GM23248 (cell line): ENCODE measurements around the gene RNFT2. TPM values are rescaled to one million over a fixed set of nuclear protein-coding genes. Genes with fewer than 3 reads are reported as not detected.

Experiments
- DNase-seq: peaks from one replicate; pipeline ENCODE4 v3.0.0-alpha.2; 2015
- H2AFZ ChIP-seq: fragments of 200-600 bp; sonication (generic); 2 replicates; pipeline ENCODE4 v1.6.1; 2016; ENCODE audit warnings: antibody characterized with exemption
- H3F3A ChIP-seq: fragments of 200-600 bp; sonication (generic); 2 replicates; pipeline ENCODE4 v1.6.1; 2016; ENCODE audit warnings: mild to moderate bottlenecking, antibody characterized with exemption, mixed run types; ENCODE audit not compliant: insufficient read depth
- H3K27ac ChIP-seq: fragments of 200-600 bp; sonication (generic); 2 replicates; pipeline ENCODE4 v1.5.1; 2016; ENCODE audit warnings: mild to moderate bottlenecking
- H3K27me3 ChIP-seq: fragments of 200-600 bp; sonication (generic); replicated peaks from 2 replicates; pipeline ENCODE4 v1.6.1; 2016; ENCODE audit warnings: mild to moderate bottlenecking; ENCODE audit not compliant: insufficient read depth
- H3K36me3 ChIP-seq: fragments of 200-600 bp; sonication (generic); 2 replicates; pipeline ENCODE4 v1.6.1; 2016; ENCODE audit warnings: low read depth, mild to moderate bottlenecking
- H3K4me1 ChIP-seq: fragments of 200-600 bp; sonication (generic); 2 replicates; pipeline ENCODE4 v1.6.1; 2016; ENCODE audit warnings: mild to moderate bottlenecking; ENCODE audit not compliant: insufficient read depth
- H3K4me2 ChIP-seq: fragments of 200-600 bp; sonication (generic); one replicate; pipeline ENCODE4 v1.6.1; 2016; ENCODE audit warnings: mild to moderate bottlenecking; ENCODE audit not compliant: unreplicated experiment
- H3K4me3 ChIP-seq: fragments of 200-600 bp; sonication (generic); 2 replicates; pipeline ENCODE4 v1.5.1; 2016; ENCODE audit warnings: mild to moderate bottlenecking
- H3K79me2 ChIP-seq: fragments of 200-600 bp; sonication (generic); 2 replicates; pipeline ENCODE4 v1.6.1; 2016; ENCODE audit warnings: mild to moderate bottlenecking; ENCODE audit not compliant: insufficient read depth
- H3K9ac ChIP-seq: fragments of 200-600 bp; sonication (generic); 2 replicates; pipeline ENCODE4 v1.6.1; 2016; ENCODE audit warnings: mild to moderate bottlenecking
- H3K9me2 ChIP-seq: fragments of 200-600 bp; sonication (generic); 2 replicates; pipeline ENCODE4 v1.6.1; 2016; ENCODE audit warnings: mixed run types, mild to moderate bottlenecking, moderate library complexity; ENCODE audit not compliant: insufficient read depth
- H3K9me3 ChIP-seq: fragments of 200-600 bp; sonication (generic); one replicate; pipeline ENCODE4 v1.6.1; 2017; ENCODE audit warnings: low read depth
- H4K20me1 ChIP-seq: fragments of 200-600 bp; sonication (generic); 2 replicates; pipeline ENCODE4 v1.6.0; 2016; ENCODE audit not compliant: insufficient read depth
- EZH2 ChIP-seq: fragments of 200-600 bp; sonication (generic); IDR thresholded peaks from 2 replicates; pipeline ENCODE4 v1.6.1; 2018; ENCODE audit warnings: antibody characterized with exemption, mild to moderate bottlenecking; ENCODE audit not compliant: insufficient read depth, poor library complexity, severe bottlenecking
- EZH2phosphoT487 ChIP-seq: fragments of 200-600 bp; sonication (generic); IDR thresholded peaks from 2 replicates; pipeline ENCODE4 v1.6.1; 2018; ENCODE audit warnings: antibody characterized with exemption, moderate library complexity, mild to moderate bottlenecking, low read depth; ENCODE audit not compliant: insufficient read depth
- WGBS, 2 experiments: methylation state at CpG; one replicate each; pipeline ENCODE4 v1.1.6; 2015 to 2017; ENCODE audit warnings: low lambda C conversion rate in 2 of 2, low coverage in 1 of 2; ENCODE audit errors: missing lambda C conversion rate in 2 of 2; 5-methylcytosine and 5-hydroxymethylcytosine counted together
- in situ Hi-C: fragments of 300-500 bp; cut with MboI; formaldehyde crosslinking; loops from 2 replicates; pipeline ENCODE4 v1.15.0; 2020
- polyA plus RNA-seq: library from polyadenylated mRNA; unstranded; fragments of >200 nt; fragmentation: Nextera tagmentation; extraction: Ambion mirVana; gene quantifications from 2 replicates; pipeline ENCODE4 v1.2.1, GENCODE V29; 2016
- total RNA-seq: library from RNA; depleted of rRNA; stranded (reverse); fragments of >200 nt; shearing (Covaris generic); gene quantifications from 2 replicates; pipeline ENCODE4 v1.2.3, GENCODE V29; 2014

RNFT2 gene
- total and polyA plus RNA-seq, 2 experiments from 2014 or later, result 0.24 to 0.43 TPM

DNA sequence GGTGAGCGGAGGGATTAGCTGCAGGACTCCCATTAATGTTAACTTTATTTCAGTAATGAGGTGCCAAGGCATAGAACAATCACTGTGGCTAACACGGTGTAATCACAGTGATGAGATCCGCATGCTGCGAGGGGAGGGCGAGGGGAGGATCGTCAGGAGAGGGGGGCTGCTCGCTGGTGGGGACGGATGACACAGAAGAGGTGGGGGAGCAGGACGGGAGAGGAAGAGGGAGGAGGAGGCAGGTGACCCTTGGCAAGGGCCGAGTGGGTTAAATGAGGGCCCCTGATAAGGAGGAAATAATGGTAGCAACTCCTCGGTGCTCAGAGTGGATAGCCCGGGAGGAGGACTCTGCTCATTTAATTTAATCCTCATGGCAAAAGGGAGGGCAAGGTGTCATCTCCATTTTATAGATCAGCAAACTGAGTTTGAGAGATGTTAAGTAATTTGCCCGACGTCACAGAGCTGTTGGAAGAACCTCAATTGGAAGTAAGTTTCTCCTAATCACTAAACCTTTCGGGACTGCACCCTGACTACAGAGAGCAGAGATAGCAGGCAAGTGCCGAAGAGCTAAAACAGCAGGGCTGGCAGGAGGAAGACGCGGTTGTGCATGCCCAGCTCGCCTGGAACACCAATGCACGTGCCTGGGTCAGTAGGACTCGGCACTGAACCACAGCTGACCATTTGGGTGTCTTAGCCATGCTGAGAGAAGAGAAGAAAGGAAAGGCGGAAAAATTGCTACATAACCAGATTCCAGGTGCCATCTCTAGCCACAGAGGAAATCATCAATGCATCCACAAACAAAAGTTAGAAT, 43.3 kb upstream of the RNFT2 start:
- Histone ChIP-seq H3K9me3 (no peaks in the 10 kb centered on the region), H3K27ac (no peak overlapping the region), H3K27me3 (peaks cover 41% of the 10 kb centered on the region), H3K9ac (no peak overlapping the region), H3K36me3 (no peaks in the 10 kb centered on the region), H3F3A (no peaks in the 10 kb centered on the region), H3K4me1 (peaks cover 4% of the 10 kb centered on the region; the same call in 1 of the 2 replicates), H2AFZ (no peak overlapping the region), H3K9me2 (no peaks in the 10 kb centered on the region), H4K20me1 (no peaks in the 10 kb centered on the region), H3K79me2 (no peaks in the 10 kb centered on the region), H3K4me2 (no peak overlapping the region), H3K4me3 (no peak overlapping the region)
- WGBS, 2 experiments, result 76 to 83% methylated on average over 16 to 22 of the region's 22 CpGs
- DNase-seq, result no peak
- in situ Hi-C loops, result no loop called here
- TF ChIP-seq EZH2phosphoT487 (no peak), EZH2 (no peak)

DNA sequence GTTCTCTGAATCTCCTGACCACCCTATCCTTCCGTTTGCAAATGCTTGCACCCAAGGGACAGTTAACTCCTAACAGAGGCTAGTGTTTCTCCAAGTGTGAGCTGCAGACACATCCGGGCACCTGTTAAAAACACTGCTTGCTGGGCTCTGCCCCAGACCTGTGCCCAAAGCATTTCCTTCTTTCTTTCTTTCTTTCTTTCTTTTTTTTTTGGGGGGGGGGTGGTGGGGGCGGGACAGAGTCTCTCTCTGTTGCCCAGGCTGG, 42.7 kb upstream of the RNFT2 start:
- no peaks in the 10 kb centered on the region for H3K9me2 ChIP-seq
- H3K4me3 ChIP-seq, result no peak overlapping the region
- H3K36me3 ChIP-seq, result no peaks in the 10 kb centered on the region
- no peak overlapping the region for H3K4me2 ChIP-seq
- in situ Hi-C loops, result no loop called here
- WGBS, 2 experiments, result 51 to 76% methylated on average over 2 to 3 of the region's 3 CpGs
- no peak for DNase-seq
- peaks cover 41% of the 10 kb centered on the region for H3K27me3 ChIP-seq
- H3F3A ChIP-seq, result no peaks in the 10 kb centered on the region
- no peaks in the 10 kb centered on the region for H3K9me3 ChIP-seq
- H3K9ac ChIP-seq, result no peak overlapping the region
- no peaks in the 10 kb centered on the region for H4K20me1 ChIP-seq
- H3K27ac ChIP-seq, result no peak overlapping the region
- TF ChIP-seq EZH2phosphoT487, result no peak
- no peak for TF ChIP-seq EZH2
- no peak overlapping the region for H2AFZ ChIP-seq
- no peaks in the 10 kb centered on the region for H3K79me2 ChIP-seq
- peaks cover 4% of the 10 kb centered on the region; the same call in 1 of the 2 replicates for H3K4me1 ChIP-seq

DNA sequence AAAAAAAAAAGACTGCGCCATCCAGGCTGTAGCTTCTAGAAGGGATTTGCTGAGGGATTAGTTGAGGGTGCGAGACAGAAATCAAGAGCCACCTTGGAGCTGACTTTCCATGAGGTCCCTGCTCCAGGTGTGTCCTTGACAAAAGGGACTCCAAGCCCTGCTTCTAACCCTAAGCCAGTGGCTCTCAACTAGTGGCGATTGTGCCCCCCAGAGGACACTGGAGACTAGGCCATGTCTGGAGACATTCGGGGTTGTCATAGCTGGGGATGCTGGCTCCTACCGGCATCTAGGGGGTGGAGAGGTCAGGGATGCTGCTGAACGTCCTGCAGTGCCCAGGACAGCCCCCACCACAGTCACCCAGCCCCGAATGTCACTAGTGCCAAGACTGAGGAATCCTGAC, 40.8 kb upstream of the RNFT2 start:
- H3K4me1 ChIP-seq, result peaks cover 4% of the 10 kb centered on the region; the same call in 1 of the 2 replicates
- peaks cover 39% of the 10 kb centered on the region for H3K27me3 ChIP-seq
- H3F3A ChIP-seq, result no peaks in the 10 kb centered on the region
- no peak overlapping the region for H2AFZ ChIP-seq
- no peak overlapping the region for H3K4me3 ChIP-seq
- WGBS, 2 experiments, result 73 to 78% methylated on average over 6 to 7 of the region's 7 CpGs
- H3K9ac ChIP-seq, result no peak overlapping the region
- H3K9me2 ChIP-seq, result no peaks in the 10 kb centered on the region
- no peak for TF ChIP-seq EZH2phosphoT487
- TF ChIP-seq EZH2, result no peak
- no peak overlapping the region for H3K27ac ChIP-seq
- no peaks in the 10 kb centered on the region for H3K79me2 ChIP-seq
- in situ Hi-C loops, result no loop called here
- H3K9me3 ChIP-seq, result no peaks in the 10 kb centered on the region
- DNase-seq, result peak; percentile 23
- no peaks in the 10 kb centered on the region for H4K20me1 ChIP-seq
- no peaks in the 10 kb centered on the region for H3K36me3 ChIP-seq
- no peak overlapping the region for H3K4me2 ChIP-seq

DNA sequence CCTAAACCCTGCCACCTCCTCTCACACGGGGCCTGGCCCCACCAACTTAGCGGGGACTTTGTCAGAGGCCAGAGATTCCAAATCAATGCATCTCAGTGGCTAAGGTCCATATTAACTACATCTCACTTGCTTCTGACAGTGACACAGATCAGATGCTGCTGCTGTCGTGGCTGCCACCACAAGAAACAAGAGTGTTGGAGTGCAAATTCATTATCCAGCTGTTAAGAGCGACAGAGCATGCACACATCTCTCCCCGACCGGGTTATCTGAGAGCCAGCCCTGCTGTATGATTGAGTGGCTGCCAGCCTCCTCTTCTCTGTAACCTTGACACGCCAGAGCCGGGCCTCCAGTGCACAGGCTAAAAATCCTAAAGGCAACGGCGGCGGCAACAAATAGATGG, 40.4 kb upstream of the RNFT2 start:
- H3K27me3 ChIP-seq, result peaks cover 35% of the 10 kb centered on the region
- H3K9ac ChIP-seq, result no peak overlapping the region
- DNase-seq, result no peak
- 86 to 91% methylated on average over 11 of the region's 11 CpGs for WGBS, 2 experiments
- H3K79me2 ChIP-seq, result no peaks in the 10 kb centered on the region
- no peaks in the 10 kb centered on the region for H4K20me1 ChIP-seq
- no peaks in the 10 kb centered on the region for H3F3A ChIP-seq
- no peaks in the 10 kb centered on the region for H3K9me3 ChIP-seq
- H3K27ac ChIP-seq, result no peak overlapping the region
- TF ChIP-seq EZH2phosphoT487 (no peak), EZH2 (no peak)
- H3K9me2 ChIP-seq, result no peaks in the 10 kb centered on the region
- H2AFZ ChIP-seq, result no peak overlapping the region
- H3K36me3 ChIP-seq, result no peaks in the 10 kb centered on the region
- in situ Hi-C loops, result no loop called here
- no peak overlapping the region for H3K4me2 ChIP-seq
- H3K4me3 ChIP-seq, result no peak overlapping the region
- peaks cover 4% of the 10 kb centered on the region; the same call in 1 of the 2 replicates for H3K4me1 ChIP-seq
